Measurements from ENCODE around the gene KIAA1549.
A peak's percentile ranks its signal among the peaks of the same experiment; 100 is the strongest.

Gene KIAA1549

GRCh38 chr7:138902161-138902560, 79.0 kb downstream of the KIAA1549 start:
- no peak for DNase-seq

DNA sequence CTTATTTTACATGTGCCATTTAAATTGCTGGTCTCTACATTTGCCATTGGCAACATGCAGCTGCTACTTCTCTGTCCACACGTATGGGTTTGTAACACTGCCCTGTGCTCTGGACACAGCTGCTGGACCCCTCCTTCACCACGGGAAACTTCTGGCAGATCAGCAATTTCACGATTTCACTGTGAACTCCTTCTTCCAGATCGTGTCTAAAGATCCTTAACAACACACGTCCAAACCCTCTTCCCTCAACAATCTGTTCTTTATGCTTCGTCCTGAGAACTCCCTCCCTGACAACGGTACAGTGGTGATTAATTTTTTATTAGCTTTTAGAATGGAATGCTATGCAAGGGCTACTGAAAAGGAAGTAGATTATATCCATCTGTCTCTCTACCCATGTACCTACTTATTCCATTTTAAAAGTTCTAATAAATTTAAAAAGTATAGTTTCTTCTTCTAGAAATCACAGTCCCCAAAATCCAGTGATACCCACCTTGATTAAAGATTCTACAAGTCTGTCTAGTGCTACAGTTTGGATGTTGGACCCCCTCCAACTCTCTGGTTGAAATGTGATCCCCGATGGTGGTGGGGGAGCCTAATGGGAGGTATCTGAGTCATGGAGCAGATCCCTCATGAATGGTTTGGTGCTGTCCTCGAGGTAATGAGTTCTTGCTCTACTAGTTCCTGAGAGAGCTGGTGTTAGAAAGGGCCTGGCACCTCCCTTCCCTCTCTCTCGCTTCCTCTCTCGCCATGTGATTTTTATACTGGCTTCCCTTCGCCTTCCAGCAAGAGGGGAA, 81.0 kb downstream of the KIAA1549 start:
- DNase-seq, result no peak

GRCh38 chr7:138898802-138899201, 82.4 kb downstream of the KIAA1549 start:
- DNase-seq, result no peak

GRCh38 chr7:138898255-138898654, 82.9 kb downstream of the KIAA1549 start:
- DNase-seq, result peak; percentile 23

GRCh38 chr7:138895679-138896078, 85.5 kb downstream of the KIAA1549 start:
- no peak for DNase-seq

- no peak for DNase-seq
These were observed 87.9 kb downstream of the KIAA1549 start for GRCh38 chr7:138893258-138893657.

- DNase-seq, result no peak
These were observed 88.4 kb downstream of the KIAA1549 start for GRCh38 chr7:138892812-138893211.

DNA sequence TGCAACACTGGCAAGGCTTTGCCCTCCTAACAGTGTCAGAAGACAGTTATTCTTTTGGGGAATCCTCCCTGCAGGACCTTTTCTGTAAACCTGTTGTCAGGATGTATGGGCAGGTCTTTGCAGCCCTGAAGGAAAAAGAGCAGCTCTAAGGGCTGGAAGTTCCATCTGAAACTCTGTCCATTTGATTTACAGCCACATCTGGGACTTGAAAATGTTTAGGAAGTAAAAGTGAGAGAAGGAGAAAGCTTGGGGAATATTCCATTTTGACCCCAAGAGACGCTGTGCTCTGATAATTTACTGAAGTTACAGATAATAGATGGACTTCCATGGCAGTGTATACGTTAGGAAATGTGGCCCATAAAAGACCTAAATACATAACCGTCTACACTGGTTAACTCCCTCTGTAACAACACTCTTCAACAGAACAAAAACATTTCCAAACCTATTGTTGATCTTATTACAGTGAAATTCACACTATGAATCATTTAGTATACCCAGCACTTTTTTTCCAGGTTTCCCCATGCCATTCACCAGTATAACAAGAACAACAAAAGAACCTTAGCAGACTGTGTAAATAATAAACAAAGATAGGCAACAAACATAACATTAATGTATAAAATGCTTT, 89.1 kb downstream of the KIAA1549 start:
- DNase-seq, result no peak

DNA sequence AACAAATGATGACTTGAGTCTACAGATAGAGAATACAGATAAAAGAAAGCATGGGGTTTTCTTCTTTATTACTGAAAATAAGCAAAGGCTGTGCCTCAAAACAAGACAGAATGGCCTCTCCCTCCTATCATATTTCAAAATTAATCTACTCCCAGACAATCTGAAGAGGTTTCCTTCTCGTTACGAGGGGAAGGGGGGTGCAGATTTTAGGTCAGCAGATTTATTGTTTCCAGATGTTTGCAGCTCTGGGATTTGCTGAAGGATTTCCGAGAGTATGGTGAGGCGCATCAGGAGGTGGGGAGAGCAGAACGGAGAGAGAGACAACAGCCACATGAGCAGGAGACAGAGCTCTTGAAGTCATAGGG, 89.8 kb downstream of the KIAA1549 start:
- DNase-seq, result no peak

DNA sequence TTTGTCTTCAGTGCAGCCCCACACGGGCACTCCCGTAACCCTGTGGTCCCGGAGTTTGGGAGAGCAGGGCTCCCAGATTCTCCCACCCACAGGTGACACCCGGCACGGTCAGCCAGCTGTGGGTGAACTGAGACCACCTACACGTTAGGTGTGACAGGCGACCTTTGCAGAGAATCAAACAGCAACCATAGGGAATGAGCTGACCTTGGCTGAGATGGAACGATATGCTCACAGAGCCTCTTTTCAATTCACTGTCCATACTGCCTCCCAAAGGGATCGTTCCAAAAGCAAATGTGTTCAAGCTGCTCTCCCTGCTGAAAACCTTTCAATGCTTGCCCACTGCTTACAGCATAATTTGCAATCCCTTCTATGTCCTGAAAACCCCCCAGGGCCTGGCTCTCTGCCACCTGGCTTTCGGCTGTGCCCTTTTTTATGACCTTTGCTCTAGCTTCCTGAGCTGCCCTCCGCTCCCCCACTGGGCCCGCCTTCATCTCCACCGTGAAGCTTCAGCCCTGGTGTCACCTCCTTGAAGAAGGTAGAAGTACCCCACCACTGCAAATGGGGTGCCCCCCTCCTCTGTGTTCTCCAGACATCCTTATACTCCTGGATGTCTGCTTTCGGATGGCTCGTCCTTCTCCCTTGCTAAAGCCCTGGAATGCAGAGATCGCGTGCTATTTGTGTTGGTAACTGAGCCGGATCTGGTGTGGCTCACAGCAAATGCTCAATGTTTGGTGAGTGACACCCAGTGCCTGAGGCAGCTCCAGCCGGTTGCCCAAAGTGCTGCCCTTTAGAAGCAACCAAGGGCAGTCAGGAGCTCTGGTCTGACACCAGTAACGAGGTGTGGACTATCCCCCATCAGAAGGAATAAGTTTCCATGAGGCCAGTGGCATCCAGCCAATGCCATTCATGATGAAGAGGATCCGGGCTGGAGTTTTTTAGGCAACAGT, 90.4 kb downstream of the KIAA1549 start:
- DNase-seq, result no peak

DNA sequence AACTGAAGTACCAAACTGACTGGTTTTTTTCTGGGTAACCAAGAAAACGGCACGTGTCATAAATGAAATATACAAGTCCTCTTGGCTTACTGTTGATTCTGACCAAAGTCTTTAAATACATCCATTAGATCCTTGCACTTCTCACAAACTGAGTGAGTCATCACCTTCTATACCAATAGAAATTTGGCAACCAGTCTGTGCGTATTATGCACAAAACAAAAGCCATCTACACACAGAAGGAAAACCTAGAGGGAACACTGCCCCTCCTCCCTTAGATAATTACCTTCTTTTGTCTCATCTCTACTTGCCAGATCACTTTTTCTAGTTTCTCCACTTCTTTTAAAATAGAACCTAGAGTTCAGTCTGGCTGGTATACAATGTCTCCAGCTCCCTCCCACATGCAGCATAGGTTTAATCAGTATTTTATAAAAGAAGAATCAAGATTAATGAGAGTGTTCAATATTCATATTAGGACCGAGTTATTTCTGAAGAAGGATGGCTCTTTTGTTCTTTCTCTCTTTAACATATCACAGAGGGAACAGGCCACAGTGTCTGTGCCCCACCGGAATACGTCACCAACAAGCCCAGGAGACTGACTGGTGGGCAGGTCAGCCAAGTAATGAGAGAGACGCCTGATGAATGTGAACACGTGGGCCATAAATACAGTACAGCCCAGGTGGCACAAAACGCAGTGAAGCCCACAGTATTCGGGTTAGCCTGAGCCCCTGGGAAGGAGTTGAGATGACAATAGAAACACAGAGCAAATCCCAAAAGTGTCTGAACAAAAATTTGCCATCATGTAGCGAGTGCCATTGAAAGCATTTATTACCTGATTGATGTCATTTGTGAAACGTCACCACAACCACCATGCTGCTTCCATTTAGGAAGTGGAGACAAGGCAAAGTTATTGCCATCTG, 91.3 kb downstream of the KIAA1549 start:
- DNase-seq, result no peak

DNA sequence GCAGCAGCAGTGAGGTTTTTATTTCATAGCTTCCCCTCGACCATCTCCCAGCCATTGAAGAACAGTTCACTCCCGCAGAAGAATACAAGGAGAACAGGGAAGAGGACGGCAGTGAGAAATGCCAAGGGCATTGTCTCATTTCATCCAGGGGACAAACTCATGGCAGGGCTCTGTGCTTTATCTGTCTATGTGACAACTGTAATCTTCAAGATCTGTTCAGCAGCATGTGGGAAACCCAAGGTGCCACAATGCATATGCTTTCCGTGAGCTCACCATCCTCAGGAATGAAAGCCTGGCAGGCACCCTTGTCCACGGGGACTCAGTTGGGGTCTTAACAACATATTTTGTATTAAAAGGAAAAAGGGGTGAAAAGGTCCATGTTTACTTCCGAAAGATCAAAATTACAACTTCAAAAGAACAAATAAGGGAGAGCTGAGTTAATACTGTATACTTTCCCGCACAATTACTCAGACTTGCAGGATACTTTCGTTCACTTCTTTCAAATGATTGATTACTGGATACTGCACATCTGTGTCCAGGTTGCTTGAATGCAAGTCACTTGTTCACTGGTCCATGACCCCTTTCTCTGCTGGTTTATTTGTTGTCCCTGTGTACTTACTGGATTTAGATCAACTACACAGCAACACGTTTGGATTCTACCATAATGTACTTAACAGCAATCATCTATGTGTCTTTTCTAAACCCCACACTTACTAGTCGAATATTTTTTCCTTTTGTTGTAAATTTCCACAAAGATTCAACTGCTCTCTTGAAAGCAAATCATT, 93.1 kb downstream of the KIAA1549 start:
- no peak for DNase-seq

GRCh38 chr7:138887085-138887710, 94.0 kb downstream of the KIAA1549 start:
- no peak for DNase-seq

DNA sequence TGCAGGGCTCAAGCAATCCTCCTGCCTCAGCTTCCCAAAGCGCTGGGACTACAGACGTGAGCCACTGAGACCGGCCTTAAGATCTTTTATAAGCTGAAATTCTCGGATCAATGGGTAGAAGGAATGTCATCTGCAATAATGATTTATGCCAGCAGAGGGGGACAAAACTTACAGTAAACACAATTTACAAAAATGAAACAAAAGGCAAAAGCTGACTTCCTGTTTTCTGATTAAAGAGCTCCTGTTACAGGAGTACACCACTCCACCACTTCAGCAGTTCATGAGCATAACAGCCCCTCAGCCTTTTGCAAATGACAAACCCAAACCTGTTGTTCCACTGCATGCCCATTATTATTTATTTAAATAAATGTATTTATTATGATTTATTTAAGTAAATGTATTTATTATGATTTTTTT, 94.7 kb downstream of the KIAA1549 start:
- DNase-seq, result no peak

GRCh38 chr7:138885383-138886147, 95.6 kb downstream of the KIAA1549 start:
- DNase-seq, result no peak

DNA sequence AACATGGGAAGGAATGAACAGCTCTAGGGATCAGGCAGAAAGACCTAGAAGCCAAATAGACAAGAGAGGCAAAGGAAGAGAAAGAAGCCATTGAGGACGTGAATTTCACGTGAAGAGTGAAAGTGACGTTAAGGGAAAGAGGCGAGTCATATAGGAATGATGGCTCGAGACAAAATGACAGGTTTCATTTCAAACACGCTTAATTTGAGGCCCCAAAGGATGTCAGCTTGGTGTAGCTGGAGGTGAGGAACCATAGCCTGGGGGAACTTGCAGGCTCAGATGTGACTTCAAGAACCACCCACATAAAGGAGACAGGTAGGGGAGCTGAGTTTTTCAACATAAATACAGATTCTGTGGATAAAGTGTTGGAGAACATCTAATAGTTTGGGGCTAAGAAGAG, 98.9 kb downstream of the KIAA1549 start:
- no peak for DNase-seq

- DNase-seq, result no peak
These were observed 99.5 kb downstream of the KIAA1549 start for GRCh38 chr7:138881579-138882188.

DNA sequence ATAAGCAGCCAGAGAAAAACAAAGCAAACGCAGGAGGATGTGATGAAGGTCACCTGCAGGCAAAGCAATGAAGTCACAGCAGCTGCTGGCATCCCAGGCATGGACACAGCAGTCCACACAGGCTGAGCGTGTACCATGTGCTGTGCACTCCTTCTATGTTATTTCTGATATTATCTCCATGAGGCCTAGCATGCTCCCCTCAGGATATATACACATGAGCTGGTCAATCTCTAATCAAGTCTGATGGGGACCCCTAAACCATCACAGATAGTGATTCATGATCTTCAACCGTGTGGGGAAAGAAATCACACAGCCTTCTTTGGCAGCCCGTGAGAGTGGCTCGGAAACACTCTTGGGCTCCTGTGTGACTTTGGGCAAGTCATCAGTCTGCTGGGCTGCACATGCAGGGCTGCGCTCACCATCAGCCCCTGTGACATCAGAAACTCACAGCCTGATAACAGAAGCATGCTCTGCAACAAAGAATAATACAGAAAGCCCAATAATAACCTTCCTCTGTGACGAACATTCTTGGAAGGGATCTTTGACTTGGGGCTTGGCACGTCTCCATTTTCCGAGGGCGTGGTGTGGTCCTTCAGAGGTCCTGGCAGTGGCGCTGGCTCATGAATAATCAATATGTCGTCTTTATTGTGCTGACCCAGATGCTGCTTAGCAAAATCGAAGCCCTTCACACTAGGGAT, 100.2 kb downstream of the KIAA1549 start:
- DNase-seq, result no peak

- DNase-seq, result no peak
These were observed 101.8 kb downstream of the KIAA1549 start for GRCh38 chr7:138879356-138879755.

Measured in stimulated activated CD4-positive, alpha-beta T cell treated with anti-CD3 and anti-CD28 coated beads, Interleukin-1b, Interleukin-23, amount 100 ng/mL, for 48 hours (primary cell).